Panc1 (cell line): ENCODE data around the gene EPHB2.

ENCODE experiments used
- CTCF ChIP-seq: fragments of 450-650 bp; IDR thresholded peaks from 2 replicates; pipeline ENCODE4 v1.5.1; 2017; ENCODE audit warnings: mild to moderate bottlenecking
- POLR2AphosphoS5 ChIP-seq: IDR thresholded peaks from 2 replicates; pipeline ENCODE4 v1.6.1; 2012; ENCODE audit warnings: mild to moderate bottlenecking, low read depth, low read length, moderate library complexity
- REST ChIP-seq, 2 experiments: IDR thresholded peaks; 2 replicates each; pipeline ENCODE4 v1.6.1; 2011 to 2012; ENCODE audit warnings: low read depth in 2 of 2, control low read depth in 1 of 2, low read length in 1 of 2, mild to moderate bottlenecking in 1 of 2, moderate library complexity in 1 of 2; ENCODE audit not compliant: insufficient read depth in 1 of 2
- SIN3A ChIP-seq: IDR thresholded peaks from 2 replicates; pipeline ENCODE4 v1.6.1; 2012; ENCODE audit warnings: low read depth, mild to moderate bottlenecking, low read length, moderate library complexity, borderline replicate concordance; ENCODE audit not compliant: insufficient read depth
- TCF7L2 ChIP-seq: IDR thresholded peaks from 2 replicates; pipeline ENCODE4 v1.6.1; 2011; ENCODE audit warnings: mild to moderate bottlenecking, low read depth, low read length, inconsistent platforms

- TF ChIP-seq CTCF (no peak), SIN3A (no peak; the same call in 1 of the 2 replicates), TCF7L2 (no peak), REST (IDR thresholded peaks at IDR 0.05; ENCODE audit: insufficient read depth in 1 of 2, low read depth in 2 of 2, low read length in 1 of 2) (no peak), POLR2AphosphoS5 (no peak)
Observed at GRCh38 chr1:22711591-22712501, 1.2 kb downstream of the EPHB2 start.
